Embryonic facial prominence (tissue), 1 donor: Measurements from ENCODE around the gene IQSEC1.
"Not testable (repeated sequence)": the region's sequence is repeated elsewhere in the genome, so short reads cannot be mapped to it uniquely, and the experiment has no call there.

Experiments used
- DNase-seq: peaks from one replicate; pipeline ENCODE4 v3.0.0-alpha.2; 2016; ENCODE audit errors: extremely low spot score

IQSEC1 gene

DNA sequence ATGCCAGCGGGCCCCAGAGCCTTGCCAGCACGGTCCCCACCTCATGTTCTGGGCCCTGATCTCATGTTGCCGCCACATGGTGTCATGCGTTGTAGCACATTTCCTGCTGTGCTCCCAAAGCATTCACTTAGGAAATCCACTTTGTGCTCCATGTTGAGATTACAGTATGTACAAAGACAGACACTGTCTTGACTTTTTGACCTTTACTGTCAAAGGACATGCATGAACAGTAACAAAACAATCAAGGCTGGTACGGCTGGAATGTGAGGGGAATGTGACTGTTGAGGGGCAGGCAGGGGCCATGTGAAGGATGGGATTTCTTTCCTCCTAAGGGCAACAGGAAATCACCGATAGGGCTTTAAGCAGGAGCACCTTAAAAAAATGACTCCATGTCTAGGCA is 178.6 kb downstream of the IQSEC1 start:
- no peak for DNase-seq

DNA sequence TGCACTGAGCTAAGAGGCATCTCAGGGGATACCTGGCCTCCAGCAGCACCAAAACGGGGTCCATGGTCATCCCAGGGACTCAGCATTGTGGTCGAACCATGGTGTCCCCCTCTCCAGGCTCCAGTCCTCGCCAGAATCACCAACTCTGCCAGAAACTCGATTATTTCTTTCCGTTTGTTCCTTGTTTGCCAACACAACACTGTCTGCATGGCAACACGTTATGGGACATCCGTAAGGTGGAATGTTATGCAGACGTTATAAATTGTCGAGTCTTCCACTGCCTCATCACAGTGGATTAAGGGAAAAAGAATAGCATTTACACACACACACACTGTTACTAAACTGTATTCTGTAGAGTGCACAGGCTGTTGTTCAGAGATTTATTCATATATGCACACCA is 179.4 kb downstream of the IQSEC1 start:
- DNase-seq, result no peak

DNA sequence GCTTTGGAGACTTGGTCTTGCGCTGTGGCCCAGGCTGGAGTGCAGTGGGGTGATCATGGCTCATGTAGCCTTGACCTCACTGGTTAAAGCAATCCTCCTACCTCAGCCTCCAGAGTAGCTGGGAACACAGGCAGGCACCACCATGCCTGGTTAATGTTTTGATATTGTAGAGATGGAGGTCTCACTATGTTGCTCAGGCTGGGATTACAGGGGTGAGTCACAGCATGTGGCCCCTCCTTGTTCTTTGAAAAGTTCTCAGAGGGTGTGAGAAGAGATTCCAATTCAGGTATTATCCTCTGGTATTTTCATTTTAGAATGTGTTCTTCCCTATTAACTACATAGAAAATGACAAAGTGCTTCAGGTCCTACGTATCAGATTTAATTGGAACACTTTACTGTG is 180.0 kb downstream of the IQSEC1 start:
- DNase-seq, result no peak

DNA sequence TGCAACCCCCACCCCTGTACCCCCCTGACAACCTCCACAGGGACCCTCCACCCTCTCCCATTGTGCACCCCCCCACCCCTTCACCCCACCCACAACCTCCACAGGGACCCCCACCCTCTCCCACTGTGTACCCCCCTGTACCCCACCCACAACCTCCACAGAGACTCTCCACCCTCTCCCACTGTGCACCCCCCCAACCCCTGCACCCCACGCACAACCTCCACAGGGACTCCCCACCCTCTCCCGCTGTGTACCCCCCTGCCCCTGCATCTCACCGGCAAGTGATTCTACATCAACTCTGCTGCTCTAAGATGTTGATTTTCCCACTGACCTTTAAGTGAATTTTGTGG is 180.4 kb downstream of the IQSEC1 start:
- no peak for DNase-seq

DNA sequence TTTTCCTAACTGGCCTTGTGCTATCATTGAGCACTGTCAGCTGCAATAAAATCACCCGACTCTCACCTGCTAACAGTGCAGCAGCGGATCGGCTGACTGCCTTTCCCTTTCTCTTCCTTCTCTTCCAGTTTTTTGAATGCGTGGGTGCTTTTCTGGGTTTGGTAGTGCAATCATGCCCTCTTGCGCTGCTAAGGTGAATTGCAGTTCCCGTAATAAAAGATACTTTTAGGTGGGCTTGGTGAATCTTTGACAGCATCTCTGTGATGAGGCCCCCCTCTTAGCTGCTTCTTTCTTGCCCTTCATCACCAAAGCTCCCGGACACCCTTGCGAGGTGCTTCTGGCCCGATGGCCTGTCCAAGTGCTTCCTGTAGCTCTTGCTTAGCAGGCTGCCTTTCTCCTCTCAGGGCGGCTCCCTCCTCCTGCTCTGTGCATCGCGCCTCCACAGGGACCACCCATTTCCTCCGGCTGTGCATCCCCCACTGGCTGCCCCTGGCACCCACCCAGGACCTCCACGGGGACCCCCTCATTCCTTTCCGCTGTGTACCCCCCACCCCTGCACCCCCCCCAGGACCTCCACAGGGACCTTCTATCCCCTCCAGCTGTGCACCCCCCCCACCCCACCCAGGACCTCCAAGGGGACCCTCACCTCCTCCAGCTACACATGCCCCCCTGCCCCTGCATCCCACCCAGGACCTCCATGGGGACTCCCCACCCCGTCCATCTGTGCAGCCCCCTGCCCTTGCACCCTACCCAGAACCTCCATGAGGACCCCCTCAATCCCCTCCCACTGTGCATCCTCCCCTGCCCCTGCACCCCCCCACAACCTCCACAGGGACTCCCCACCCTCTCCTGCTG is 181.0 kb downstream of the IQSEC1 start:
- DNase-seq, result peak; percentile 52

DNA sequence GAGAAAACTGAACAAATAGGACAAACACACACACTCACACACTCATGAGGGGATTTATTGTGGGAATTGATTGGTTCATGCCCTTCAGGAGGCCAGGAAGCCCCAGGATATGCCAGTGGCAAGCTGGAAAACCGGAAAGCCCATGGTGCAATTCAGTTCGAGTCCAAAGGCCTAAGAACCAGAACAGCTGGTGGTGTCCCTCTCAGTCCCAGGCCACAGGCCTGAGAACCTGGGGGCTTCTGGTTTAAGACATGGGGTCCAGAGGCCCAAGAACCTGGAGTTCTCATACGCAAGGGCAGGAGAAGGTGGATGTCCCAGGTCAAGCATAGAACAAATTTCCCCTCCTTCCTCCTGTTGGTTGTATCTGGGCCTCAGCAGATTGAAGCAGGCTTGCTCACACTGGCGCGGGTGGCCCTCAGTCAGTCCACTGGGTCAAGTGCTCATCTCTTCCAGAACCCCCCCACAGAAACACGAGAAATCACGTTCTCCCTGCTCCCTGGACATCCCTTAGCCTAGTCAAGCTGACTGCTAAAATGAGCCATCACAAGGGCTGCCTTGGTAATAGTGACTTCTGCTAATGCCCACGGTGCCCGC is 181.7 kb downstream of the IQSEC1 start:
- DNase-seq, result no peak

DNA sequence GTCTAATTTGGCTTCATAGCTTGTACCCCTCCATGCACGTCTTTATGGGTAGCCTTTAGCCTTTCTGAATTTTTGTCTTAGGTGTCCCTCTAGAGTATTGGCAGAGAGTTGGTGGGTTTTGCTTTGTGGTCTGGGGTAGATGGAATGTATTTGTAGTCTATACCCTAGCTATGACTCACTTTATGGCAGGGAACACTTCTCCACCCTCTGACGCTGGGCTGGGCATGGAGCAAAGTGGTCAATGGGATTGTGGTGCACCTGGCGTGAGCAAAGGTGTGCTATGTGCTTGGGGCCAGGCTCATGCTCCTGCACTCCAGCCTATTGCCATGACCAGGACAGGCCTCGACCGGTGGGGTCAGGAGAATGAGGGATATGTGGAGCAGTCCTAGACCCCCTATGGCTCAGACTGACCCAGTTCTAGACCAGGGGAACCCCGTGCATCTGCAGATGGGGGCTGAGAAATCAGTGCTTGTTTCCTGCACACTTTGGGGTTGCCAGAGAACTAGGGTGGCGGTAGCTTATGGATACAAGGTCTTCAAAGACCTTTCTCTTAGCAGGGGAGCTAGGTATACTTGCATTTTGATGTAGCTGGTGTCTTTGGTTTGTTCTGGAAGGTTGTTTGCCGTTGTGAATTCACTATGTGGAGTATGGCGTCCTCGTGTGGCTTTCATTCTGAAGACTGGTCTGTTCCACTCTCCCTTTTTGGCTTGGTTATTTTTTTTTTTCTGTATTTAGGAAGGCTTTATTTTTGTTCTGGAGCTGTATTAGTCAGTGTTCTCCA is 182.4 kb downstream of the IQSEC1 start:
- no peak for DNase-seq

DNA sequence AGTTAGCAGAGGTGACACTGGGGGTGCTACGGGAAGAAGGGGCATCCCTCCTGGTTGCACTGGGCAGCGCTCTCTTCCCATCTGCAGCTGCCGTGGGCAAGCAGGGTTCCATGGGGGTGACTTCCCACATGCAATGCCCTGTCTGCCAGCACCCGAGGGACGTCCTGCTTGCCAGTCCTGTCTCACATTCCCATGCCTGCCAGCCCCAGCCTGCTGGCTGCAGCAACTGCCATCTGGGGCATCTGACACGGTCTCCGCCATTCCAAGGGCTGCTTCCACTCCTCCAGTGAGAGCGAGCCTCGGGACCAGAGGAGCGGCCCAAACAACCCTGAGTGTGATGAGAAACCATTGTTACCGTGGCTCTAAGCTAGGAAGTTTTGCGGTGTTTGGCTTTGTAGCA is 186.5 kb downstream of the IQSEC1 start:
- DNase-seq, result no peak

DNA sequence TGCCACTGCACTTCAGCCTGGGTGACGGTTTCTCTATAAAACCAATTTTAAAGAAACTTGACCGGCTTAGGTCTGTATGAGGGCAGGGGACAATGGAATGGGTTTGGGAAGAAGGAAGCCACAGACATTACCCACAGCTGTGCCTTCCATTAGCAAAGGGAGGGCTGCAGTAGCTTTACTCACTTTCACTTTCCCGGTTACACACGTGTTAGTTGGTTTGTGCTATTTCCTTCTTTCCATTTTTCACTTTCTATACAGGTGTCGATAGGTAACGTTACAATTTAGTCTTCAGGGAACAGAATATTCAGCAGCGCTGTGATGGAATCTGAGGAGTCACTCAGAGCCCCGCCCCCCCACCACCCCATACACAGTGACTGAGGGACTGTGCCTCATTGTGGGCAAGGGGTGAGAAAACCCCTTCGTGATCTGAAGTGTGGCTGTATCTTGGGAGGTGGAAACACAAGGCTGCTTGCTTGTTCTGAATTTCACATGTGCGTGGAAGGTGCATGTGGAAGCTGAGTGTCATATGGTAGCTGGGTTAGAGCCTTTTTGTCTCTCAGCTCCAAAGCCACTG is 187.0 kb downstream of the IQSEC1 start:
- no peak for DNase-seq

DNA sequence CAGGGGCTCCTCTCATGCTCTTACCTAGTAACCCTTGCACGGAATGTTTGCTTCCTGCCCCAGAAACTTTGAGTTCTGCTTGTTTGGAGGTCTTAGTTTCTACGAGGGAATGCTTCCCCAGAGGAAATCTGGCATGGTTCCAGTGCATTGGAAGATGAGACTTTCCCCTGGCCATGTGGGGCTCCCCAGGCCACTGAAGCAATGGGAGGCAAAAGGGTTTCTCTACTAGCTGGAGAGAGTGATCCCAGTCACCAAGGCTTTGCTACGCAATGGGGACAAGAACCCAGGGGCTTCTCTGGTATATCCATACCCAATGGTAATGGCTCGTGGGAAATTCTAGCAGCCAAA is 187.7 kb downstream of the IQSEC1 start:
- DNase-seq, result no peak

DNA sequence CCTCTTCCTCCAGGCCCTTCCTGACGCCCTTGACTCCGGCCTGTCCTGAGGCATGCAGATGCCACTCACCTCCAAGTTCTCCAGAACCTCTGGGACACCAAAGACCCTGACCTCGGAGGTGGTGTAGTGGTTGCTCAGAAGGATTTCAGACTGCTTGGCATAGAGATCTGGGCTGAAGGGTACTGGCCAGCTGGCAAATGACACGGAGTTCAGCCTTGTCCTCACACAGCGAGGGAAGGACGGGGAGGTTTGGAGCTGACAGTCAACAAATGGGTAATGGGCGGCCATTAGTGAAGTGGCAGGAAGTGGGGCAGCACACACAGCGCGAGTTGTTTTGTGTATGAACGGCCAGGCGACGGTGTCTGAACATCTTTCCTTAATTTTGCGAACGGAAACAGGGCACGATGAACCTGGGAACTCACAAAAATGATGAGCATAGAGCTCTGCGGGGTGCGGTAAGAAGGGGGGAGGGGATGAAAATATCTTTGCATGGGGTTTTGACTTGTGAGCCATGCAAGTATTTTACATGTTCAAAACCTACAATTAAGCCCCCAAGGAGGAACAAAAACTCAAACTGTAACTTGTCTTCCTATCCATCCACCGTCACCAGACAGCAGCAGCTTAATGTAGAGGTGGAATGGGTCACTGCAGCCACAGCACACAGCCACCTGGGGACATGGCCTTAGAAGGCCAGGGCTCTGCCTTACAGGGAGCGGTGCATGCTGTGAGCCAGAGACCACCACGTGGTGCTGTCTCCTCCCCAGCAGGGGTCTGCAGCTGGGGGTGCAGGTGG is 188.2 kb downstream of the IQSEC1 start:
- no peak for DNase-seq

DNA sequence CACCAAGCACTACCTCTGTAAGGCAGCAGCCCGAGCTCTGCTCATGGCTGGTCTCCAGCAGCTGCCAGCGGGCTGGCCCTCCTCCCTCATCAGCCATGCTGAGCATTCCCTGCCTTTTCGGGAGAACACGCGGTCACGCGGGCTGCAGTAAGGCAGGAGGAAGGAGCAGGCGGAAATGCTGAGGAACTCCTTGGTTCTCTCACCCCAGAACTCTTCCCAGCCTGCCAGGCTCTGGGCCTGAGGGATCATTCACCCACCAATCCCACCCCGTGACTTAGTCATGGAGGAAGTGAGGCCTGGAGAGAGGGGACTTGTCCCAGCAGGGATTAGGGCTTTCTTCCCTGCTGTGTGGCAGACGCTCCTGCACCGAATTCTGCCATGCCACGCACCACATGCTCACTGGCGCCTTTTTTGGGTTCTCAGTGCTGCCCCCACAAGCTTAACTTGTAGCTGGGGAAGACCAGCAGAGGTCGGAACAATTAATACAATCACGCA is 189.0 kb downstream of the IQSEC1 start:
- DNase-seq, result no peak

DNA sequence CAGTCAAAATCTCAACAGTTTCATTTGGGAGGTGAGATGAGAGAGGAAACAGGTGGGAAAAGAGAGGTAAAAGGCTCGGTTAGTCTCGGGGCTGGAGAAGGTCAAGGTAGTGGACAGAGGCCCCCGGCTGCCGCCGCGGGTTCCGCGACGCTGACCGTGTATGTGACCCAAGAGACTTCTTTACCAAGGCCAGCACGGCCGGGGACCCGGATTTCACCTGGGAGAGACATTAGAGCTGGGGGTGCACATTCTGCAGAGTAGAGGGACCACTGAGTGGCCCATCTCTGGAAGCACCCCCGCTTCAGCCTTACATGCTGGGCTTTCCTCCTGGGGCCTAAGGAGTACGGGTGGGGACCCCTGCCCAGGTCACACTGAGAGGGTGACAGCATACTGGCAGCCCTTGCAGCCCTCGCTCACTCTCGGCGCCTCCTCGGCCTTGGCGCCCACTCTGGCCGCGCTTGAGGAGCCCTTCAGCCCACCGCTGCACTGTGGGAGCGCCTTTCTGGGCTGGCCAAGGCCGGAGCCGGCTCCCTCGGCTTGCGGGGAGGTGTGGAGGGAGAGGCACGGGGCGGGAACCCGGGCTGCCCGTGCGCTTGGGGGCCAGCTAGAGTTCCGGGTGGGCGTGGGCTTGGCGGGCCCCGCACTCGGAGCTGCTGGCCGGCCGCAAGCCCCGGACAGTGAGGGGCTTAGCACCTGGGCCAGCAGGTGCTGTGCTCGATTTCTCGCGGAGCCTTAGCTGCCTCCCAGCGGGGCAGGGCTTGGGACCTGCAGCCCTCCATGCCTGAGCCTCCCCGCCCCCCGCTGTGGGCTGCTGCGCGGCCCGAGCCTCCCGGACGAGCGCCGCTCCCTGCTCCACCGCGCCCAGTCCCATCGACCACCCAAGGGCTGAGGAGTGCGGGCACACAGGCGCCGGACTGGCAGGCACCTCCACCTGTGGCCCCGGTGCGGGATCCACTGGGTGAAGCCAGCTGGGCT is 190.6 kb downstream of the IQSEC1 start:
- no peak for DNase-seq

DNA sequence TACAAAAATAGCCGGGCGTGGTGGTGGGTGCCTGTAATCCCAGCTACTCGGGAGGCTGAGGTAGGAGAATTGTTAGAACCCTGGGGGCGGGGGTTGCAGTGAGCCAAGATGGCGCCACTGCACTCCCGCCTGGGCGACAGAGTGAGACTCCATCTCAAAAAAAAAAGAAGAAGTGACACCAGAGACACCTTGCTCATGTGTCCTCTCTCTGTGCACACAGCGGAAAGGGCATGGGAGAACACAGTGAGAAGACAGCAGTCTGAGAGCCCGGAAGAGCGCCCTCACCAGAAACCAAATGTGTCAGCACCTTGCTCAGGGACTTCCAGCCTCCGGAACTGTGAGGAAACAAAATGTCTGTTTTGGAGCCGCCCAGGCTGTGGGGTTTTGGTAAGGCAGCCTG is 191.4 kb downstream of the IQSEC1 start:
- not testable (repeated sequence) for DNase-seq

DNA sequence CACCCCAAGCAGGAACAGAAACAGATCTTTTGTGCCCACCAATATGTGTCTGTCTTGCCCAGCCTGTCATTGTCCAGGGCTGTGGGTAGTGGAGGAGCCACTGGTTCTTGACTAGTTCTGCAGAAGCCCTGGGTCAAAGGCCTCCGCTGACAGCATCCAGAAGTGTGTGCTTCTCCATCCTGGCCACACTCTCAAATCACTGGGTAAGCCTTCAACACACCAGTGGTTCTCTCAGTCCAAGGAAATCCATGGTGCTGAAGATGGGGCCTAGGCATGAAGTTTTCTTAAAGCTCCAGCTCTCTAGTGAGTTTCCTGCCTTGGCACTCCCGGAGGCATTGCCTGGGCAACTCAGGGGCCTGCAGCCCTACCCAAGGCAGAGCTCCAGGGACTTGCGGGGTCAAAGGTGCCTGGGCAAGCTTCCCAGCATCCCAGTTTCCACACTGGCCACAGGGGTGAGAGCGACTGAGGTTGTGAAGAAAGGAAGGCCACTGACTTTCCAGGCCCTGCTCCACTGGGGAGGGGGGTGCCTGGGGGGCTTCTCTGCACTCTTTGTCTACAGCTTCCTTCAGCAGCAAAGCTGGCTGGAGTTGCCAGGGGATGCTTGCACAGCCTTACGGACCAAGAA is 193.9 kb downstream of the IQSEC1 start:
- DNase-seq, result no peak

DNA sequence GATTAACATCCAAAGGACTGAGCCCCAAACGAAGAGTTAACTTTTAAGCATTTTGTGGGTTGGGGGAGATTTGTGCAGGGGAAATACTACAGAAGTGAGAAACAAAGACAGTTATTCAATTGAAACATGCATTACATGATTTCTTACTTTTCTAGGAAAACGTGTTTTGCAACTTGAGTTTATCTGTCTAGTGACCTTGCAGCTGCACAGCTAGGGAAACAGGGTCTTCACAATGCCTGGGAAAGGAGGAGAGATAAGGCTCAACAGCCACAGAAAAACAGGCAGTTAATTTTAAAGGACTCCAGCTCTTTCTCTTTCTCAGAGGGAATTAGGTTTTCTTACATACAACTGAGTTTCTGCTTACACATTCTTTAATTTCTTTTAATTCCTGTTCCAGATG is 194.5 kb downstream of the IQSEC1 start:
- not testable (repeated sequence) for DNase-seq

DNA sequence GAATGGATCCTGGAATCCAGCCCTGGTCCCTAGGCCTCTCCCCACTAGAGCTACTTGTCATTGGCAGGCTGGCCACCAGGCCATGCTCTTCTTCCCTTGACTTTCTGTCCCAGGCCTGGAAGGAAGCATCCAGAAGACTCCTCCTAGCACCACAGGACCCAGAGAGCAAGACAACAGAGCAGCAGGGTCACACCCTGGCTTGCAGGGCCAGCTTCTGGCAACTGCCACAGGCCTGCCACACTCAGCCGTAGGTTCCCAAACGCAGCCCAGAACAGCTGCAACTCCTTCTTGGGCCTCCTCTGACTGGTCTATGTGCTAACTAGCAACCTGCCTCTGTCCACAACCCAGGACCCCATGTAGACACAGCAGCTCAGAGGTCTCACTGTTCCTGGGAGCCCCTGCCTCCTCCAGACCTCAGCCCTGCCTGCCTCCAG is 195.1 kb downstream of the IQSEC1 start:
- DNase-seq, result no peak

DNA sequence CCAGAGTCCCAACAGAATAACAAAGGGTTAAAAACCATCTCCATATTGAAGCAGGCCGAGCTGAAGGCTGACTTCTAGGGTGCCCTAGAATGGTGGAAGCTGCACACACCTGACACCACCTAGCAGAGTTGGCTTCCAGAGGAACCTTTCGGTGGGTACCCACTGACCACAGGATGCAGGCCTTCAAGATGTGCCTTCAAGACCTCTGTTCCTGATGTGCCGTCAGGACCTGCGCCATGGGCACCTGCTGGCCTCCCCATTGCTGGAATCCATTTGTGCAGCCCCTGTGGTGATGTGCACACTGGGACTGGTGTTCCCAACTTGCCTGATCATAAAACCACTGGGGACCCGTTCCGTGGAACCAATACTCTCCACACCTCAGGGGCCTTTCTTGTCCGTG is 196.2 kb downstream of the IQSEC1 start:
- DNase-seq, result no peak

DNA sequence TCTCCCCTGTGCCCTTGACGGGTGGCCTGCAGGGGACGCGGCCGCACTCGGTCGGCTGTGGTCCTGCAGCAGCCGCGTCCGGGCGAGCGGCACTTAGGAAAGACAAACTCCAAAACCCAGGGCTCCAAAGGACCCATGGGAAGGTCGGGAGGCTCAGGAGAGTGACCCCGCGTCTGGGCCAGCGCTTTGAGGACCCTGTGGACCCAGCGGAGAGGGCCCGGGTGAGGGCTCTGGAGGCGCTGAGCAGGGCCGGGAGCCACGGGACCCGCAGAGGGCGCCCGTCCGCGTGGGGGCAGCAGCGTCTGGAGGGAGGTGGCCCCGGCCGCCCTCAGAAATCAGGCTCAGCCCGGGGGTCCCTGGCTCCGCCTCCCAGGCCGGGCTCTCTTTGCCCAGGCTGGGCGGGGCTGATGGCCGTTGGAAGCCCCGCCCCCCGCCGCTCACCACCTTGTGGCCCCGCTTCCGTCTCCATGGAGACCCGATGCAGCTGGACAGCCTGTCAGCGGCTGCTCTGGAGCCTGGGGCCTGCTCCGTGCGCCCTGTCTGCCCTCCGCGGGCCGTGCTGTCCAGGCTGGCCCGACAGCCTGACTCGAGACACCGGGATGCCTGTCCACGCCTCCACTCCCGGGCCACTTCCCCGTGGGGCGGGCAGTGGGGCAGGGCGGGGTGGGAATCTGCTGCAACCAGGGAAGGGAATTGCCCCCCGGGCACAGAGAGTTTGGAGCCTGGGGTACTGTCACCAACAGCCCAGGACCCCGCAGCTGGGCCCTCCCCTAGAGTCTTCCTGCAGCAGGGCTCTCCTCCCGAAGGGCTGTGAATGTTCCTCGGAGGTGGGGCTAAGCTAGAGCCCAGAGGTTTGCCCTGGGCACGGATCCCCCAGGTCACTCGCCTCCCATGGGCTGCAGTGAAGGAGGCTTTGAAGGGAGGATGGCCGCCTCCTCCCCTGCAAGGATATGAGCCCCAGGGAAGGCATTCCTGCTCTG is 197.1 kb downstream of the IQSEC1 start:
- no peak for DNase-seq
